GM12892 (cell line): ENCODE data around the gene NPPA.

Experiments
- POLR2A ChIP-seq: IDR thresholded peaks from 2 replicates; pipeline ENCODE4 v1.6.1; 2011; ENCODE audit warnings: low read depth, low read length, control low read depth
- POLR2AphosphoS5 ChIP-seq: IDR thresholded peaks from 2 replicates; pipeline ENCODE4 v1.6.1; 2011; ENCODE audit warnings: low read depth, low read length, control low read depth

- no peak for TF ChIP-seq POLR2A
- no peak for TF ChIP-seq POLR2AphosphoS5
Measured at GRCh38 chr1:11800391-11800755, 47.2 kb downstream of the NPPA start.
